Fibroblast of the aortic adventitia (primary cell): Measurements from ENCODE around the gene MEIS3. TPM values are rescaled to one million over a fixed set of nuclear protein-coding genes. Genes with fewer than 3 reads are reported as not detected.

Source experiments
- DNase-seq: peaks from one replicate; pipeline ENCODE4 v3.0.0-alpha.2; 2010; ENCODE audit warnings: low read depth
- H3K4me3 ChIP-seq: 2 replicates; pipeline ENCODE4 v1.5.1; 2011; ENCODE audit warnings: low read depth, mild to moderate bottlenecking, control low read depth, low read length, moderate library complexity
- total RNA-seq: library from RNA; depleted of rRNA; stranded (reverse); fragments of >200 nt; gene quantifications from 2 replicates; pipeline ENCODE4 v1.2.3, GENCODE V29; 2012; ENCODE audit warnings: low replicate concordance
- TF ChIP-seq, protein P1 (sequence below): IDR thresholded peaks from 2 replicates; pipeline ENCODE4 v1.5.1; 2011; ENCODE audit warnings: mild to moderate bottlenecking, low read length, control low read depth, inconsistent platforms; ENCODE audit not compliant: insufficient read depth

Gene MEIS3
- total RNA-seq, 1 donor: 14.5 TPM

DNA sequence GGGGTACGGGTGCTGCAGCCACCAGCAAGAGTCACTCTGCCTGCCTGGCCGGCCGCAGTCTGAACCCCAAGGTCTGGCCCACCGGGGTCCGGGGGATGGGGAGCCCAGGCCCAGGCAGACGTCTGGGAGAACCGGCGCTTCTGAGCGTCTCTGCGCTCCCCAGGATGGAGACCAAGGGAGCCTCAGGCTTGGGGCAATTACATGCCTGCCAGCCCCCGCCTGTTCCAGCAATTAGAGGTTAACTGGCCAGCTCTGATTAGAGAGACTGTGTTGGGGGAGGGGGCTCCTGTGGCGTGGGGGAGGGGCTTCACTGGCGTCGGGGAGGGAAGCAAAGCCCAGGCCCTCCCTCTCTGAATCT lies 11.9 kb downstream of the MEIS3 start:
- TF ChIP-seq, protein P1, sequence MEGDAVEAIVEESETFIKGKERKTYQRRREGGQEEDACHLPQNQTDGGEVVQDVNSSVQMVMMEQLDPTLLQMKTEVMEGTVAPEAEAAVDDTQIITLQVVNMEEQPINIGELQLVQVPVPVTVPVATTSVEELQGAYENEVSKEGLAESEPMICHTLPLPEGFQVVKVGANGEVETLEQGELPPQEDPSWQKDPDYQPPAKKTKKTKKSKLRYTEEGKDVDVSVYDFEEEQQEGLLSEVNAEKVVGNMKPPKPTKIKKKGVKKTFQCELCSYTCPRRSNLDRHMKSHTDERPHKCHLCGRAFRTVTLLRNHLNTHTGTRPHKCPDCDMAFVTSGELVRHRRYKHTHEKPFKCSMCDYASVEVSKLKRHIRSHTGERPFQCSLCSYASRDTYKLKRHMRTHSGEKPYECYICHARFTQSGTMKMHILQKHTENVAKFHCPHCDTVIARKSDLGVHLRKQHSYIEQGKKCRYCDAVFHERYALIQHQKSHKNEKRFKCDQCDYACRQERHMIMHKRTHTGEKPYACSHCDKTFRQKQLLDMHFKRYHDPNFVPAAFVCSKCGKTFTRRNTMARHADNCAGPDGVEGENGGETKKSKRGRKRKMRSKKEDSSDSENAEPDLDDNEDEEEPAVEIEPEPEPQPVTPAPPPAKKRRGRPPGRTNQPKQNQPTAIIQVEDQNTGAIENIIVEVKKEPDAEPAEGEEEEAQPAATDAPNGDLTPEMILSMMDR: no peak
- no peak for DNase-seq
- no peak overlapping the region for H3K4me3 ChIP-seq

DNA sequence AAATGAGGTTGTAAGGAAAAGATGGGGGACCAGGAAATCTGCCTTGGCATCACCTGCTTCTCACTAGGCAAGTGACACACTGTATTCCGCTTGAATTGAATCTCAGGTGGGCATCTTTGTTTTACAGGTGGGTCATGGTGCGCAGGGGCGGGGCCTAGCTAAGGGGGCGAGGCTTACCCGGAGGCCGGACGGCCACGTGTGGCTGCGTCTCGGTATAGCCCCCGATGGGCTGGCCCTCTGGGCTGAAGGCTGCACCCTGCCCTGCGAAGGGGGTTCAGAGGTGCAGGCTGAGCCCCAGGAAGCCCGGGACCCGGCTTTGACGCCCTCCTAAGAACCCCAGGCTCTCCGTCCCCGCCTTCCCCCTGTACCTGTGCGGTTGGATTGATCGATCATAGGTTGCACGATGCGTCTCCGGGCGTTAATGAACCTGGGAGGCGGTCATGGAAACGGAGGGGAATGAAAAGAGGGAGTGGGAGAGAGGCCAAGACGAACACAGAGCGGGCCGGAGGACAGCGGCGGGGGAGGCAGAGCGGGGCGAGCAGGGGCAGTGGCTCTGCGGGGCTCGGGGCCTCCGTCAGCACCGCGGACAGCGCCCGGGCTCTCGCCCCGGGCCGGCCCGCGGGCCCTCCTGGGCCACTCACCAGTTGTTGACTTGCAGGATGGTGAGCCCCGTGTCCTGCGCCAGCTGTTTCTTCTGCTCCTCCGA lies 12.5 kb downstream of the MEIS3 start:
- H3K4me3 ChIP-seq: no peak overlapping the region
- TF ChIP-seq, protein P1: no peak

DNA sequence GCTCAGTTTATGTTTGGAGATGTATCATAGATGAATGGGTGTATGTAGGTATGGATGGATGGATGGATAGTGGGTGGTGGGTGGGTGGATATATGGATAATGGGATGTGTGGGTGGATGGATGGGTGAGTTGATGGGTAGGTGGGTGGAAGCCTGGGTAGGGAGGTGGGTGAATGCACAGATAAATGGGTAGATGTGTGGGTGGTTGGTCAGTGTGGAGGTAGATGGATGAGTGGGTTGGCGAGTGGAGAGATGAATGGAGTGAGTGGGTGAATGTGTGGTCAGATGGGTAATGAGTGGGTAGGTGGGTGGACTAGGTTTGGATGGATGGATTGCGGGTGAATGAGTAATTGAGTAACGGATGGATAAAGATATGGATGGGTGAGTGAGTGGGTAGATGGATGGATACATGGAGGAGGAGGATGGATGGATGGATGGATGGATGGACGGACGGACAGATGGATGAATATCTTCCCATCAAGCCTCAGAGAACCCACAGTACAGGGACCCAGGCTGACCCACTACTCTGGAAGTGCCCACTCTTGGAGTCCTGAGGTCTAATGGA lies 13.4 kb downstream of the MEIS3 start:
- TF ChIP-seq, protein P1: no peak
- H3K4me3 ChIP-seq: no peak overlapping the region
- DNase-seq: no peak

More for the DNA sequence above, 12.5 kb downstream of the MEIS3 start:
- DNase-seq: no peak

DNA sequence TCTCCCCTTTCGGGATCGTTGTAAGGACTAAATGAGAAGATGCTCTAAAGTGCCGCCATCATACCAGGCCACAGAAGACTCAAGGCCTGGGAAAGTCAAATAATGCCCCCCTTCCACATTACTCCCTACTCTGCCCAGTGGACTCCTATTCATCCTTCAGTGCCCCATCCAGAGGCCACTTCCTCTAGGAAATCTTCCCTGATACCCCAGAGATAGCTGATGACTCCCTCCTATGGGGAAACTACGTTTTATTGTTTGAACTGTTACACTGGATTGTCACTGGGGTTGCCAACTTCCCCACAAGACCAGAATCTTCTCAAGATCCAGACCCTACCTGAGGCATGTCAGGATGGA lies 14.2 kb downstream of the MEIS3 start:
- no peak for DNase-seq

DNA sequence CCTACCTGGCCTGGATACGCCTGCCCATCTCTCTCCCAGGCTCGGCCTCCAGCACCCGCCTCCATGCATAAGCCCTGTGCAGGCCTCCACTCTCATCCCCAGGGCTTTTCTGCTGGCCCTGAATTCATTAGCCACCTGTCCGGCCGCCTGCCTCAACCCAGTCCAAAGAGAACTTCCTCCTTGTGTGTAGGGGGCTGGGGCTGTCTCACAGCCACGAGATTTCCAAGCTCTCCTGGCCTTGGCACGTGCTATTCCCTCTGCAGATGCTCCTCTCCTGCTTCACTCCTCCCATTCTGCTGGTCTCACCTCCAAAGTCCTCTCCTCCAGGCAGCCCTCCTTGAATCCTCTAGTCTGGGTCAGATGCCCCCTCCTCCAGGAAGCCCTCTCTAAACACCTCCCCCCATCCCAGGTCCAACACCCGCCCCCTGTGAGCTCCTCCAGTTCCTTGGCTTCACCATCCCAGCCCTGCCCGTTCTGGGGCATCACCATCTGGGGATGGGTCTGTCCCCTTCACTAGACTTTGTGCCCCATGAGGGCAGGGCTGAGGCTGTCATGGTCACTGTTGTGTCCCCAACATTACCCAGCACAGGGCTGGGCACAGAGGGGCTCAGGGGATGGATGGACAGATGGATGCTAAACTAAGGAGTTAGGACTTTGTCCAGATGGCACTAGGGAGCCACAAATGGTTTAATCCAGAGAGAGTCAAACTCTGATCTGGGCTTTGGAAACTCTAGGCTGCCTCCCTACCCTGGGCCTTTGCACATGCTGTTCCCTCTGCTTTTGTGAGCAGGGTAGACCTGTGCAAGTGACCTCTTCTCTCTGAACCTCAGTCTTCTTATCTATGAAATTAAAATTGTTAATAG lies 14.8 kb downstream of the MEIS3 start:
- DNase-seq: no peak
- TF ChIP-seq, protein P1: no peak

More for the DNA sequence above, 14.2 kb downstream of the MEIS3 start:
- TF ChIP-seq, protein P1: no peak
- no peak overlapping the region for H3K4me3 ChIP-seq

DNA sequence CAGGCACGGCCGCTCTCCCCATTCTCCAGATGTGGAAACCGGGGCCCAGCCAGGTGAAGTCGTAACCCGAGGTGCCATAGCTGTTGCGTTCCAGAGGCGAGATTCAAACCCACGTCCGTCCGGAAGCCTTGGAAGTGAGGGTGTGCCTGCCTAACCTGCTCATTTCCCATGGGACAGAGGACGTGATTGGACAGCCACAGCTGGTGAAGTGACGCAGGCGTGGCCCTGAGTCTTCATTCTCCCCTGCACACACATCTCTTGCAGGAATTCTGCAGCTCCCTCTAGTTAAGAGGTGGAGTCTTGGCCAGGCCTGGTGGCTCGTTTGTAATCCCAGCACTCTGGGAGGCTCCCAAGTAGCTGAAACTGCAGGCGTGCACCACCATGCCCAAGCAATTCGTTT lies 16.8 kb downstream of the MEIS3 start:
- no peak overlapping the region for H3K4me3 ChIP-seq
- TF ChIP-seq, protein P1: no peak
- no peak for DNase-seq

More for the DNA sequence above, 14.8 kb downstream of the MEIS3 start:
- no peak overlapping the region for H3K4me3 ChIP-seq
